ENCODE data around the gene RALGPS2.

The RALGPS2 gene

DNA sequence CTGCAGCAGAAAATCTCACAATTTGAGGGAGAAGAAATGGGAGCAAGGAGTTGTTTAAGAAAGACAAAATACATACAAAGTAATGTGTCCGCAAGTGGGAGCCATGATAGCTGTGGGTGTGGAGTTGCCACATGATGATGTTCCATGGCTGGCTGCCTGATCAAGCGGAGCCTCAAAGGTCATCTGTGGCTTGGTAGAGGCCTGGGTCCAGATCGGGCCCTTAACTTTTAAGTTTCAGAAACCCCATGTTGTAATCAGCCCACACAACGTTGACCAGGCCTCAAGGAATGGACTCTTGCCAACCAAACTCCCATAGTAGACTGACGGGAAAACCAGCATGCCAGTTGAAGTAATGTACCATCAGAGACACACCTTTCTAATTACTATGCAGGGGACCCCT lies 210.6 kb downstream of the RALGPS2 start:
- Histone ChIP-seq H3K4me1 (ENCODE audit: control insufficient read depth, insufficient read depth, low read length) (peaks cover 7% of the 10 kb centered on the region; the same call in 1 of the 2 replicates), H3K36me3 (ENCODE audit: control insufficient read depth in 2 of 2, insufficient read depth in 1 of 2, low read length in 2 of 2) (no peaks in the 10 kb centered on the region), H3K27ac (ENCODE audit: extremely low read depth, low read depth, low read length) (no peak overlapping the region), H3K9me3 (ENCODE audit: control insufficient read depth, insufficient read depth, low read depth, low read length) (no peaks in the 10 kb centered on the region), H3K4me3 (ENCODE audit: low read depth, low read length) (no peak overlapping the region)
- POLR2A ChIA-PET, result no interaction called here
- TF ChIP-seq, protein P1, sequence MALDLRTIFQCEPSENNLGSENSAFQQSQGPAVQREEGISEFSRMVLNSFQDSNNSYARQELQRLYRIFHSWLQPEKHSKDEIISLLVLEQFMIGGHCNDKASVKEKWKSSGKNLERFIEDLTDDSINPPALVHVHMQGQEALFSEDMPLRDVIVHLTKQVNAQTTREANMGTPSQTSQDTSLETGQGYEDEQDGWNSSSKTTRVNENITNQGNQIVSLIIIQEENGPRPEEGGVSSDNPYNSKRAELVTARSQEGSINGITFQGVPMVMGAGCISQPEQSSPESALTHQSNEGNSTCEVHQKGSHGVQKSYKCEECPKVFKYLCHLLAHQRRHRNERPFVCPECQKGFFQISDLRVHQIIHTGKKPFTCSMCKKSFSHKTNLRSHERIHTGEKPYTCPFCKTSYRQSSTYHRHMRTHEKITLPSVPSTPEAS (tag by site-specific recombination; IDR thresholded peaks at IDR 0.05), result no peak
- TF ChIP-seq ZNF830 (tag by site-specific recombination; IDR thresholded peaks at IDR 0.05; ENCODE audit: low read depth) (no peak), ZNF629 (tag by site-specific recombination; IDR thresholded peaks at IDR 0.05) (no peak), MZF1 (tag by site-specific recombination; IDR thresholded peaks at IDR 0.05; ENCODE audit: borderline replicate concordance) (no peak), ZNF843 (tag by site-specific recombination; IDR thresholded peaks at IDR 0.05) (no peak), ZNF239 (tag by site-specific recombination; IDR thresholded peaks at IDR 0.05) (no peak), ZBTB1 (tag by site-specific recombination; IDR thresholded peaks at IDR 0.05) (no peak)
- CTCF ChIA-PET, result no interaction called here

DNA sequence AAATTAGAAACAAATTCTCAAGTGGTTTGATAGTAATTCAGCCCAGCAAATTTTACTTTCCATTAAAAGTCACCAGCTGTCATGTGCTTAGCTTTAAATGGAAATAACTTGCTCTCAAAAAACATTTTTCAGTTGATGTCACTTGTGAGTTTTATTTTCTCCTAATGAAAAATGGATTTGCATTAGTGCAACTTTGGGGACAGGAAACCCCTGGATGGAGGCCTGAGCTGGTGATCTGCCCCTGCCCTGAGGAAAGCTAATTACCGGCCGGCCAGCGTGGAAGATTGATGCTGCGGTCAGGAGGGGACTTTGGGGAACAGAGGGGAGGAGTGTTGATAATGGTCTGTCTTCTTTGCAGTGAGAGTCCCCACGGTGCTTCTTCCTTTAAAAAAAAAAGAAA lies 212.7 kb downstream of the RALGPS2 start:
- Histone ChIP-seq H3K4me1 (ENCODE audit: control insufficient read depth, insufficient read depth, low read length) (no peaks in the 10 kb centered on the region), H3K27ac (ENCODE audit: extremely low read depth, low read depth, low read length) (no peak overlapping the region)
- POLR2A ChIA-PET, result interaction anchor here (0.6 kb wide), 1 partner anchor 76 kb away, joined by 3 read pairs; no protein-coding TSS in a partner anchor

DNA sequence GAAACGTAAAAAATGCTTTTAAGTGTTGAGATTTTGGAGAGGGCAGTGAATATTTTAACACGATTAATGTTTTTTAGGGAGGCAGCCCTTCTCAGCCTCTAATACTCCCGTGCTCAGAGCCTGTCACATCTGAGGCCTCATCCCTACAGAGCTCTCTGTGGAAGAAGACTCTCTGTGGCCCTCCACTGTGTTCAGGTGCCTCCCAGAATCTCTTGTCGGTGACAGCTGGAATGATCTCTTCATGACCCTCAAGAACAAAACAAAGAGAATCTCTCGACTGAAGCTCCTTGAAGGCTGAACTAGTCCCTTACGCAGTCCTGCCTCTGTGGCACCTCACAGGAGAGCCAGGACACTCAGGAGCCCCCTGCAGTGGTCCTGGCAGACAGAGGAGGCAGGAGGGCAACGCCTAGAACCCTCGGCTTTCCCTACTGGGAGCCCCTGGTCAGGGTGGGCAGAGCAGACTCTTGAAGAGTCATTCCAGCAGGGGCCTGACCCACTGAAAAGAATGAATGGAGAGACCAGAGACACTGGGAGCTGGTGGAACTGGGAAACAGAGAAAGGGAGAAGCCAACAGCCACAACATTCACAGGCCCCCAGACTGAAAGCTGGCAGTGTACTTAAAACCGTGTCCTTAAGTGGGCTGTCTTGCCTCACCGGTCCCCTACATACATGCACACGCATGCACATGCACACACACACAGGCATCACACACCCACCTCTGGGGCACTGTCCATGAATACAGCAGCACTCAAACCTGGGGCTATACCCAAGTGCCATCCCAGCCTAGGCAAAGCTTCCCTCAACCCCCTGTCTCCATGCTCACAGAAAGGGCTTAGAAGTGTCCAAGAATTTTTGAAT lies 213.3 kb downstream of the RALGPS2 start:
- no peak overlapping the region for H3K4me3 ChIP-seq (ENCODE audit: low read depth, low read length)
- H3K27ac ChIP-seq (ENCODE audit: extremely low read depth, low read depth, low read length), result no peak overlapping the region
- ChIA-PET POLR2A (no interaction called here), CTCF (interaction anchor here (0.7 kb wide), 1 partner anchor 145 kb away, joined by 4 read pairs; no protein-coding TSS in a partner anchor)
- no peaks in the 10 kb centered on the region for H3K36me3 ChIP-seq (ENCODE audit: control insufficient read depth in 2 of 2, insufficient read depth in 1 of 2, low read length in 2 of 2)
- TF ChIP-seq ZNF37A (tag by site-specific recombination; IDR thresholded peaks at IDR 0.05) (no peak), ZNF600 (tag by site-specific recombination; IDR thresholded peaks at IDR 0.05) (no peak), ZNF132 (tag by site-specific recombination; IDR thresholded peaks at IDR 0.05; ENCODE audit: borderline replicate concordance) (no peak), ZBTB21 (tag by site-specific recombination; IDR thresholded peaks at IDR 0.05) (no peak), ZNF48 (tag by site-specific recombination; IDR thresholded peaks at IDR 0.05) (no peak)
- no peaks in the 10 kb centered on the region for H3K9me3 ChIP-seq (ENCODE audit: control insufficient read depth, insufficient read depth, low read depth, low read length)
- no peaks in the 10 kb centered on the region for H3K4me1 ChIP-seq (ENCODE audit: control insufficient read depth, insufficient read depth, low read length)

More for the DNA sequence above, 212.7 kb downstream of the RALGPS2 start:
- Histone ChIP-seq H3K4me3 (ENCODE audit: low read depth, low read length) (no peak overlapping the region), H3K36me3 (ENCODE audit: control insufficient read depth in 2 of 2, insufficient read depth in 1 of 2, low read length in 2 of 2) (no peaks in the 10 kb centered on the region), H3K9me3 (ENCODE audit: control insufficient read depth, insufficient read depth, low read depth, low read length) (no peaks in the 10 kb centered on the region)
- no peak for TF ChIP-seq ZNF391 (tag by site-specific recombination; IDR thresholded peaks at IDR 0.05; ENCODE audit: borderline replicate concordance, low read depth)
- TF ChIP-seq, protein P2, sequence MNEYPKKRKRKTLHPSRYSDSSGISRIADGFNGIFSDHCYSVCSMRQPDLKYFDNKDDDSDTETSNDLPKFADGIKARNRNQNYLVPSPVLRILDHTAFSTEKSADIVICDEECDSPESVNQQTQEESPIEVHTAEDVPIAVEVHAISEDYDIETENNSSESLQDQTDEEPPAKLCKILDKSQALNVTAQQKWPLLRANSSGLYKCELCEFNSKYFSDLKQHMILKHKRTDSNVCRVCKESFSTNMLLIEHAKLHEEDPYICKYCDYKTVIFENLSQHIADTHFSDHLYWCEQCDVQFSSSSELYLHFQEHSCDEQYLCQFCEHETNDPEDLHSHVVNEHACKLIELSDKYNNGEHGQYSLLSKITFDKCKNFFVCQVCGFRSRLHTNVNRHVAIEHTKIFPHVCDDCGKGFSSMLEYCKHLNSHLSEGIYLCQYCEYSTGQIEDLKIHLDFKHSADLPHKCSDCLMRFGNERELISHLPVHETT (tag by site-specific recombination; IDR thresholded peaks at IDR 0.05), result no peak
- no peak for TF ChIP-seq ZSCAN16 (tag by site-specific recombination; IDR thresholded peaks at IDR 0.05)
- TF ChIP-seq, protein P3, sequence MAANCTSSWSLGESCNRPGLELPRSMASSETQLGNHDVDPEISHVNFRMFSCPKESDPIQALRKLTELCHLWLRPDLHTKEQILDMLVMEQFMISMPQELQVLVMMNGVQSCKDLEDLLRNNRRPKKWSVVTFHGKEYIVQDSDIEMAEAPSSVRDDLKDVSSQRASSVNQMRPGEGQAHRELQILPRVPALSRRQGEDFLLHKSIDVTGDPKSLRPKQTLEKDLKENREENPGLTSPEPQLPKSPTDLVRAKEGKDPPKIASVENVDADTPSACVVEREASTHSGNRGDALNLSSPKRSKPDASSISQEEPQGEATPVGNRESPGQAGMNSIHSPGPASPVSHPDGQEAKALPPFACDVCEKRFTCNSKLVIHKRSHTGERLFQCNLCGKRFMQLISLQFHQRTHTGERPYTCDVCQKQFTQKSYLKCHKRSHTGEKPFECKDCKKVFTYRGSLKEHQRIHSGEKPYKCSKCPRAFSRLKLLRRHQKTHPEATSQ (tag by site-specific recombination; IDR thresholded peaks at IDR 0.05), result no peak
- TF ChIP-seq ZNF785 (tag by site-specific recombination; IDR thresholded peaks at IDR 0.05), result no peak
- CTCF ChIA-PET, result interaction anchor here (0.7 kb wide), 1 partner anchor 146 kb away, joined by 4 read pairs; no protein-coding TSS in a partner anchor

Data from HEK293 (cell line).